Stomach (tissue), 9 donors: ENCODE data around the gene BFSP1. TPM values are rescaled to one million over a fixed set of nuclear protein-coding genes. Genes with fewer than 3 reads are reported as not detected.

Experiments
- DNase-seq, 2 donors: peaks; one replicate each; pipeline versions ENCODE4 v3.0.0 to v3.0.0-alpha.2; 2013 to 2019
- H3K27ac ChIP-seq, 5 donors: fragments of 200-600 bp in 4 of 5; sonication (generic) in 4 of 5; one replicate each; pipeline ENCODE4 v1.5.1; 2013 to 2019; ENCODE audit warnings: mild to moderate bottlenecking in 1 of 5, moderate library complexity in 1 of 5
- H3K27me3 ChIP-seq, 3 donors: fragments of 200-600 bp; sonication (generic); one replicate each; pipeline ENCODE4 v1.5.1; 2017 to 2019; ENCODE audit warnings: mixed run types in 1 of 3
- H3K36me3 ChIP-seq, 4 donors: fragments of 200-600 bp; sonication (generic); 1 replicate in 3 of 4; 2 replicates in 1 of 4; pipeline ENCODE4 v1.5.1; 2016 to 2019
- H3K4me1 ChIP-seq, 4 donors: fragments of 200-600 bp; sonication (generic); one replicate each; pipeline ENCODE4 v1.5.1; 2016 to 2019
- H3K4me3 ChIP-seq, 4 donors: fragments of 200-600 bp; sonication (generic) in 3 of 4; one replicate each; pipeline ENCODE4 v1.5.1; 2016 to 2019; ENCODE audit warnings: mild to moderate bottlenecking in 1 of 4
- H3K9me3 ChIP-seq, 4 donors: fragments of 200-600 bp; sonication (generic); one replicate each; pipeline ENCODE4 v1.5.1; 2016 to 2019
- EP300 ChIP-seq: sonication (generic); formaldehyde crosslinking; IDR thresholded peaks from one replicate; pipeline ENCODE4 v1.6.1; 2017; ENCODE audit warnings: antibody characterized with exemption
- POLR2A ChIP-seq, 4 donors: fragments of 450-650 bp; IDR thresholded peaks; one replicate each; pipeline ENCODE4 v1.6.1; 2016; ENCODE audit warnings: antibody characterized with exemption in 4 of 4, control low read depth in 2 of 4, mild to moderate bottlenecking in 1 of 4, moderate library complexity in 1 of 4
- POLR2AphosphoS5 ChIP-seq, 3 donors: sonication (generic); formaldehyde crosslinking; IDR thresholded peaks; one replicate each; pipeline ENCODE4 v1.6.1; 2016; ENCODE audit warnings: antibody characterized with exemption in 3 of 3
- WGBS, 5 donors: extraction: QIAGEN DNeasy Blood & Tissue Kit in 3 of 5; methylation state at CpG; one replicate each; pipeline versions ENCODE4 v1.1.5 to v1.1.7; 2013 to 2018; 5-methylcytosine and 5-hydroxymethylcytosine counted together
- intact Hi-C: fragments of 100-400 bp; cut with DNase I; formaldehyde crosslinking; loops from one replicate; pipeline ENCODE4 v1.15.1; 2023; ENCODE audit warnings: low total_unique reads
- polyA plus RNA-seq, 3 donors: library from polyadenylated mRNA; stranded (reverse); fragments of 200-250 nt; gene quantifications; one replicate each; pipeline ENCODE4 v1.2.3, GENCODE V29; 2013
- total RNA-seq, 5 donors: library from RNA; depleted of rRNA; stranded (reverse); fragments of >200 nt; gene quantifications; one replicate each; pipeline versions ENCODE4 v1.1.0 to v1.2.3, GENCODE V29; 2014 to 2016
- TF ChIP-seq, protein P1 (sequence below), 7 experiments: fragments of 450-650 bp in 4 of 7; fragments of 200-600 bp in 3 of 7; sonication (generic) in 3 of 7; IDR thresholded peaks; one replicate each; pipeline ENCODE4 v1.5.1; 2016 to 2019; ENCODE audit warnings: antibody characterized with exemption in 7 of 7, control low read depth in 2 of 7, mild to moderate bottlenecking in 1 of 7
- donor health status: healthy with polysubstance abuse.
- donor health status: Bipolar disorder and iron deficiency.
- donor health status: healthy.

The BFSP1 gene
- total and polyA plus RNA-seq, 8 donors: 0.70 to 7.1 (median 1.7) TPM; not detected in 3

DNA sequence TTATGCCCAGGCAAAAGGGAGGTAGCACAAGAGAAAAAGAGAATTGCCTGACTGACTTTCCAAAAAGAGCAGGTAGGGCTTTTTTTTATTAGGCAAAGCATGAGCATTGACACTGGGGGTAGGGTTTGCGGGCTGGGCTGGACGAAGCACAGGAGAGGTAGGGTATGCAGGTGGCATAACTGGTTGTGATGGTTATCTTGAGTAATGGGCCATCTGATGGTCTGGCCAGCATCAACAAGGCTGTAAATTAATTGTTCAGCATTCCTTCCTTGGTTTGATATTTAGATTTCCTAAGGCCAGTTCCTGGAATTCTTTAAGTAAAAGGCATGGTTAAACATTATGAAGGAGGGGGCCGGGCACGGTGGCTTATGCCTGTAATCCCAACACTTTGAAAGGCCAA is 13.9 kb upstream of the BFSP1 start:
- no peak overlapping the region for H3K4me3 ChIP-seq
- H3K9me3 ChIP-seq: no peaks in the 10 kb centered on the region
- no peak for DNase-seq
- no peak for TF ChIP-seq EP300
- TF ChIP-seq, protein P1, sequence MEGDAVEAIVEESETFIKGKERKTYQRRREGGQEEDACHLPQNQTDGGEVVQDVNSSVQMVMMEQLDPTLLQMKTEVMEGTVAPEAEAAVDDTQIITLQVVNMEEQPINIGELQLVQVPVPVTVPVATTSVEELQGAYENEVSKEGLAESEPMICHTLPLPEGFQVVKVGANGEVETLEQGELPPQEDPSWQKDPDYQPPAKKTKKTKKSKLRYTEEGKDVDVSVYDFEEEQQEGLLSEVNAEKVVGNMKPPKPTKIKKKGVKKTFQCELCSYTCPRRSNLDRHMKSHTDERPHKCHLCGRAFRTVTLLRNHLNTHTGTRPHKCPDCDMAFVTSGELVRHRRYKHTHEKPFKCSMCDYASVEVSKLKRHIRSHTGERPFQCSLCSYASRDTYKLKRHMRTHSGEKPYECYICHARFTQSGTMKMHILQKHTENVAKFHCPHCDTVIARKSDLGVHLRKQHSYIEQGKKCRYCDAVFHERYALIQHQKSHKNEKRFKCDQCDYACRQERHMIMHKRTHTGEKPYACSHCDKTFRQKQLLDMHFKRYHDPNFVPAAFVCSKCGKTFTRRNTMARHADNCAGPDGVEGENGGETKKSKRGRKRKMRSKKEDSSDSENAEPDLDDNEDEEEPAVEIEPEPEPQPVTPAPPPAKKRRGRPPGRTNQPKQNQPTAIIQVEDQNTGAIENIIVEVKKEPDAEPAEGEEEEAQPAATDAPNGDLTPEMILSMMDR (IDR thresholded peaks at IDR 0.05): no peak
- H3K27ac ChIP-seq: peak overlapping the region in 3 of 5 donors; percentile 9 to 83 (median 75)
- H3K27me3 ChIP-seq: no peaks in the 10 kb centered on the region
- 74 to 90% (median 82%) methylated on average over 4 of the region's 4 CpGs for WGBS, 5 donors
- H3K36me3 ChIP-seq: no peaks in the 10 kb centered on the region
- intact Hi-C loops: no loop called here
- peaks cover 0 to 42% (median 9%) of the 10 kb centered on the region in 4 donors for H3K4me1 ChIP-seq

DNA sequence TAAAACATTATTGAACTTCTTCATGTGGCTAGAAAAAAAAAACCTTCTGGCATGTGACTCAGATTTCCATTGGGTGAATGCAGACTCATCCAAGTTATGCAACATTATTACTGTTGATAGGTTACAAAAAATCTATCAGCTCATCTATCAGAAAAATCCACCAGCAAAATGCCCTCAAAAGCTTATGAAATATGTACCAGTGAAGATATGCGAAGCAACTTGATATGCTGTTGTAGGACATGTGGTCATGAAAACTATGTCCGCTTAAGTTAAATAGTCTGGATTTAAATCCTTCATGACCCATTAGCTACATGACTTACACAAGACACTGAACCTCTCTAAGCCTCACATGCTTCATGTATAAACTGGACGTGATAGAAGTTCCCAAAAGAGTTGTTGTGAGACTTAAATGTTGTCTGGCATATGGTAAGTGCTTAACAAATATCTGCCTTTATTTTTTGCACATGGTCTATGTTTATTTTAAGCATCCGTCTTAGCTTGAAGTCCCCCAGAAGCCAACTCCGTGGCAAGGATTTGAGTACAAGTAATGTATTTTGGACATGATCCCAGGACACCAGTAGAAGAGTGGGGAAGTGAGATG is 12.5 kb upstream of the BFSP1 start:
- Histone ChIP-seq H3K4me1 (peaks cover 0 to 42% (median 9%) of the 10 kb centered on the region in 4 donors), H3K36me3 (no peaks in the 10 kb centered on the region), H3K4me3 (no peak overlapping the region), H3K9me3 (no peaks in the 10 kb centered on the region), H3K27me3 (no peaks in the 10 kb centered on the region), H3K27ac (peak overlapping the region in 4 of 5 donors; percentile 35 to 83 (median 73))
- DNase-seq: peak in 1 of 2 donors; percentile 66
- TF ChIP-seq POLR2AphosphoS5 (IDR thresholded peaks at IDR 0.05): peak; percentile 8 to 39 (median 12)
- no peak for TF ChIP-seq EP300
- 40 to 72% (median 67%) methylated on average over 5 of the region's 5 CpGs for WGBS, 5 donors
- intact Hi-C loops: no loop called here

DNA sequence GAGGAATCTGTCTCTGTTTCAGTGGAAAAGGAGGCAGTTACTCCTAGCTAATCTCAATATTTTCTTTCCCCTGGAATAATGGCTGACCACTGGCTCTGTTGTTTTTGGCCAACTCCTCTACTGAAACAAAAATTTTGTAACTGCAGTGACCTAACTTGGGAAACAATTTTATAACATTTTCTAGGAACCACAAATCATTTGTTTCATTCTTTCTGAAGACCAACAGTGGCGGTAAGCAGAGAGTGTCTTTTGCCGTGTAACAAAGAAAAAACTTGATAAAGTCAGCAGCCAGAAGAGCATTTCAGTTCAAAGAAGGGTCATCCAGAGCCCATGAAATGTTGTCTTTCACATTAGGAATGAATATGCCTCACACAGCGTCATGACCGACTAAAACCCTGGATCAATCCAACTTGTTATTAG is 11.8 kb upstream of the BFSP1 start:
- Histone ChIP-seq H3K4me3 (no peak overlapping the region), H3K27ac (peak overlapping the region in 4 of 5 donors; percentile 35 to 83 (median 73)), H3K36me3 (no peaks in the 10 kb centered on the region), H3K9me3 (no peaks in the 10 kb centered on the region), H3K27me3 (no peaks in the 10 kb centered on the region), H3K4me1 (peaks cover 0 to 42% (median 9%) of the 10 kb centered on the region in 4 donors)
- peak in 1 of 2 donors; percentile 74 for DNase-seq
- TF ChIP-seq POLR2AphosphoS5 (IDR thresholded peaks at IDR 0.05) (peak in 2 of 3 donors; percentile 5 to 43), POLR2A (IDR thresholded peaks at IDR 0.05) (no peak), EP300 (no peak)
- TF ChIP-seq, protein P1 (IDR thresholded peaks at IDR 0.05): no peak
- WGBS, 5 donors: 53 to 74% (median 72%) methylated on average over 4 of the region's 4 CpGs
- intact Hi-C loops: no loop called here

DNA sequence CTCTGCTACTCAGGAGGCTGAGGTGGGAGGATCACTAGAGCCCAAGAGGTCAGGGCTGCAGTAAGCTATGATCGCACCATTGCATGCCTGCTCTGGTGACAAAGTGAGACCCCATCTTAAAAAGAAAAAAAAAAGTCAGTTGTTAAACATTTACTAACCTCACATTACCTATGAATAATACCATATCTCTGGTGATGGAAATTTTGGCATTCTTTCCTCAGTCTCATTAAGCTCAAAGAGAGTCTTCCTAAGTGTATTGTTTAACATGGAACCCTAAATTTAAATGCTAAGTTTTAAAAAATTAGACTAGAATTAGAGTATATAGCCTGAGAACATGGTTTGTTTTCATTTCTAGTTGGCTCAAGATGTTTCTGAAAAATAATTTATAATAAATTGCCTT is 11.3 kb upstream of the BFSP1 start:
- Histone ChIP-seq H3K4me3 (no peak overlapping the region), H3K27ac (peak overlapping the region in 4 of 5 donors; percentile 35 to 83 (median 73)), H3K4me1 (peaks cover 0 to 44% (median 9%) of the 10 kb centered on the region in 4 donors), H3K9me3 (no peaks in the 10 kb centered on the region), H3K36me3 (no peaks in the 10 kb centered on the region), H3K27me3 (no peaks in the 10 kb centered on the region)
- no peak for TF ChIP-seq POLR2AphosphoS5 (IDR thresholded peaks at IDR 0.05)
- TF ChIP-seq, protein P1 (IDR thresholded peaks at IDR 0.05): no peak
- no peak for TF ChIP-seq POLR2A (IDR thresholded peaks at IDR 0.05)
- no peak for TF ChIP-seq EP300
- no peak for DNase-seq
- intact Hi-C loops: no loop called here
- 76 to 97% (median 88%) methylated on average over 1 of the region's 1 CpG for WGBS, 5 donors

DNA sequence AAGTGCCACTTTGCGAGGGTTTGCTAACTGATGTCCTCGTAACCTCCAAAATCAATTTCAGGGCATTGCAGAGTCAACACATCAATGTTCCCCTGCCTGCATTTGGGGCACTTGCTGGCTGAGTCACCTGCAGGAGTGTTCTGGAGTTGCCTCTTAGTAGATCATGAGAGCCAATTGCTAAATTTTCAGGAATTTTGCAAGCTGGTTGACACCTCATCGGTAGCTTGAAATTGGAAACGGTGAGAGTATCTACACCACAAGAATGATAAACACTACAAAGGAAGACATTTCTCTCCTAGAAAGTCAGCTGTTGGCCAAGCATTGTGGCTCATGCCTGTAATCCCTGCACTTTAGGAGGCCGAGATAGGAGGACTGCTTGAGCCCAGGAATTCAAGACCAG is 10.8 kb upstream of the BFSP1 start:
- Histone ChIP-seq H3K9me3 (no peaks in the 10 kb centered on the region), H3K27me3 (no peaks in the 10 kb centered on the region), H3K27ac (peak overlapping the region in 4 of 5 donors; percentile 35 to 83 (median 73)), H3K36me3 (no peaks in the 10 kb centered on the region), H3K4me1 (peaks cover 0 to 49% (median 11%) of the 10 kb centered on the region in 4 donors), H3K4me3 (no peak overlapping the region)
- no peak for DNase-seq
- 66 to 87% (median 85%) methylated on average over 5 of the region's 5 CpGs for WGBS, 5 donors
- intact Hi-C loops: no loop called here
- TF ChIP-seq POLR2AphosphoS5 (IDR thresholded peaks at IDR 0.05): no peak
- no peak for TF ChIP-seq POLR2A (IDR thresholded peaks at IDR 0.05)
- TF ChIP-seq, protein P1 (IDR thresholded peaks at IDR 0.05): no peak
- no peak for TF ChIP-seq EP300
